Sigmoid colon (tissue), 7 donors: ENCODE results near the gene TM2D3. TPM values are rescaled to one million over a fixed set of nuclear protein-coding genes. Genes with fewer than 3 reads are reported as not detected.
A peak's percentile ranks its signal among the peaks of the same experiment; 100 is the strongest.

Experiments used
- DNase-seq: peaks from one replicate; pipeline ENCODE4 v3.0.0-alpha.2; 2019
- H3K27ac ChIP-seq, 4 donors: fragments of 200-600 bp; sonication (generic); one replicate each; pipeline ENCODE4 v1.5.1; 2016 to 2019; ENCODE audit warnings: mild to moderate bottlenecking in 1 of 4
- H3K27me3 ChIP-seq, 3 donors: fragments of 200-600 bp; sonication (generic); one replicate each; pipeline ENCODE4 v1.5.1; 2019; ENCODE audit warnings: mild to moderate bottlenecking in 1 of 3
- H3K36me3 ChIP-seq, 4 donors: fragments of 200-600 bp; sonication (generic); one replicate each; pipeline ENCODE4 v1.5.1; 2016 to 2019
- H3K4me1 ChIP-seq, 4 donors: fragments of 200-600 bp; sonication (generic); one replicate each; pipeline ENCODE4 v1.5.1; 2017 to 2019
- H3K4me3 ChIP-seq, 4 donors: fragments of 200-600 bp; sonication (generic); one replicate each; pipeline ENCODE4 v1.5.1; 2017 to 2019; ENCODE audit warnings: mild to moderate bottlenecking in 2 of 4, moderate library complexity in 1 of 4
- H3K9me3 ChIP-seq, 4 donors: fragments of 200-600 bp in 3 of 4; sonication (generic) in 3 of 4; one replicate each; pipeline versions ENCODE4 v1.5.1 to v1.6.1; 2013 to 2019
- EP300 ChIP-seq, 4 donors: sonication (generic); formaldehyde crosslinking; IDR thresholded peaks; one replicate each; pipeline ENCODE4 v1.6.1; 2017; ENCODE audit warnings: antibody characterized with exemption in 4 of 4
- POLR2A ChIP-seq, 2 donors: fragments of 450-650 bp; IDR thresholded peaks; one replicate each; pipeline ENCODE4 v1.6.1; 2016; ENCODE audit warnings: antibody characterized with exemption in 2 of 2, mild to moderate bottlenecking in 2 of 2, moderate library complexity in 2 of 2
- POLR2AphosphoS5 ChIP-seq, 4 donors: sonication (generic); formaldehyde crosslinking; IDR thresholded peaks; one replicate each; pipeline ENCODE4 v1.6.1; 2017; ENCODE audit warnings: antibody characterized with exemption in 4 of 4
- WGBS, 2 donors: extraction: QIAGEN DNeasy Blood & Tissue Kit; methylation state at CpG; one replicate each; pipeline ENCODE4 v1.1.7; 2013; 5-methylcytosine and 5-hydroxymethylcytosine counted together
- intact Hi-C: fragments of 100-400 bp; cut with DNase I; formaldehyde crosslinking; loops from one replicate; pipeline ENCODE4 v1.15.1; 2023
- polyA plus RNA-seq, 3 donors: library from polyadenylated mRNA; stranded (reverse); fragments of 200-250 nt; gene quantifications; one replicate each; pipeline ENCODE4 v1.2.3, GENCODE V29; 2013
- total RNA-seq, 4 donors: library from RNA; depleted of rRNA; stranded (reverse); fragments of >200 nt; gene quantifications; one replicate each; pipeline ENCODE4 v1.1.0, GENCODE V29; 2016
- TF ChIP-seq, protein P1 (sequence below), 4 experiments: fragments of 450-650 bp in 3 of 4; fragments of 200-600 bp in 1 of 4; IDR thresholded peaks; one replicate each; pipeline ENCODE4 v1.5.1; 2016 to 2019; ENCODE audit warnings: antibody characterized with exemption in 4 of 4, mild to moderate bottlenecking in 3 of 4, moderate library complexity in 2 of 4
- donor health status: healthy with polysubstance abuse.
- donor health status: Bipolar disorder and iron deficiency.
- donor health status: healthy.

Gene TM2D3
- total and polyA plus RNA-seq, 7 donors = 17.1 to 61.4 (median 49.3) TPM

DNA sequence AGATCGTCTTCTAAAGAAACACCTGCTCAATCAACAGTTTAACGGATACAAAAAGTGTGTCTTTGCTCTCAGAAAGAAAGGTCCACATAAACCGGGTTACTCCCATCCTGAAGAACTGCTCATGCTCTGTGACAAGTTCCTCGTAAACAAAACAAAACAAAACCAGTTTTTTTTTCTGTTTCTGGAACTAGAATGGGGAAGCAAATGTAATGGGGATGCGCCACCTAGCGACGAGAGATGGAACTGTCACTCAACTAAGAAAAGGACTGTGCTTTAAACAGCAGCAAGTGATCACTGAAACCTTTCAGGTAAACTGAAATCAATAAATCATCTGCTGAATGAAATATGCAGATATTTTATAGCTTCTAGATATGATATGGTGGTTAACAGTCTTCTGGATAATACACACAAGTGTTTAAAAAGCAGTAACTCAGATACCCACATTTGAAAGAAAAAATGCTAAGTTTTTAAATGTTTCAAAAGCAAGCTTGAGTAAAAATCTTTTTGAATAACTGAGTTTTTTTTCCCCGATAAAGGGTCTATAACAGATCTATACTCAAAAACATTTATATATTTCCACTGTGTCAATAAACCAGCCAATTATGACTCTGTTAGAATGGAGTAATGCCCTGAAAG is 10.9 kb downstream of the TM2D3 start:
- no peaks in the 10 kb centered on the region for H3K27me3 ChIP-seq
- peak; percentile 77 for DNase-seq
- no peaks in the 10 kb centered on the region for H3K9me3 ChIP-seq
- H3K4me3 ChIP-seq = no peak overlapping the region
- WGBS, 2 donors = 18 to 23% methylated on average over 8 of the region's 8 CpGs
- peak overlapping the region in 3 of 4 donors; percentile 27 to 40 (median 29) for H3K27ac ChIP-seq
- intact Hi-C loops = loop anchor here (5.0 to 10.0 kb wide), 2 partner anchors 99 to 136 kb away; no protein-coding TSS in a partner anchor
- H3K36me3 ChIP-seq = peaks cover 14 to 63% (median 21%) of the 10 kb centered on the region in 4 donors
- peaks cover 0 to 11% (median 5%) of the 10 kb centered on the region in 4 donors for H3K4me1 ChIP-seq
- TF ChIP-seq EP300 (IDR thresholded peaks at IDR 0.05) = no peak
- TF ChIP-seq, protein P1, sequence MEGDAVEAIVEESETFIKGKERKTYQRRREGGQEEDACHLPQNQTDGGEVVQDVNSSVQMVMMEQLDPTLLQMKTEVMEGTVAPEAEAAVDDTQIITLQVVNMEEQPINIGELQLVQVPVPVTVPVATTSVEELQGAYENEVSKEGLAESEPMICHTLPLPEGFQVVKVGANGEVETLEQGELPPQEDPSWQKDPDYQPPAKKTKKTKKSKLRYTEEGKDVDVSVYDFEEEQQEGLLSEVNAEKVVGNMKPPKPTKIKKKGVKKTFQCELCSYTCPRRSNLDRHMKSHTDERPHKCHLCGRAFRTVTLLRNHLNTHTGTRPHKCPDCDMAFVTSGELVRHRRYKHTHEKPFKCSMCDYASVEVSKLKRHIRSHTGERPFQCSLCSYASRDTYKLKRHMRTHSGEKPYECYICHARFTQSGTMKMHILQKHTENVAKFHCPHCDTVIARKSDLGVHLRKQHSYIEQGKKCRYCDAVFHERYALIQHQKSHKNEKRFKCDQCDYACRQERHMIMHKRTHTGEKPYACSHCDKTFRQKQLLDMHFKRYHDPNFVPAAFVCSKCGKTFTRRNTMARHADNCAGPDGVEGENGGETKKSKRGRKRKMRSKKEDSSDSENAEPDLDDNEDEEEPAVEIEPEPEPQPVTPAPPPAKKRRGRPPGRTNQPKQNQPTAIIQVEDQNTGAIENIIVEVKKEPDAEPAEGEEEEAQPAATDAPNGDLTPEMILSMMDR (IDR thresholded peaks at IDR 0.05) = peak; percentile 87 to 93 (median 88)
- peak in 1 of 4 donors; percentile 26 for TF ChIP-seq POLR2AphosphoS5 (IDR thresholded peaks at IDR 0.05)
- TF ChIP-seq POLR2A (IDR thresholded peaks at IDR 0.05) = no peak

DNA sequence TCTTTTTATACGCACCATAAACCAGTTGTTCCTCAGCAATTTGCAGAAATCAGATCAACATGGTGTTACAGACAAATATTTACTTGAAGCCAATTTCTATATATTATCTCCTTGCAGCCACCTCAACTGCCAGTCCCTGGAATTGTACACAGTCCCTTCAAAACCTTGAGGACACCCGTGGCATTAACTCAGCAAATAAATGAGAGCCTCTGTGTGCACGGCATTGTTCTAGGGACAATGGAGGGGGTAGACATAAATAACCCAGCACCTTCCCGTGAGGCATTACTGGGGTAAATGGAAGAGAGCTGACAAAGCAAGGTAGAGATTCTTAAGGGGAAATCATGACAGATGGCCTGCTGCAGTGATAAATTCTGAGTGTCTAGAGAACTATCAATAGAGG is 12.5 kb downstream of the TM2D3 start:
- DNase-seq = no peak
- peaks cover 0 to 11% (median 5%) of the 10 kb centered on the region in 4 donors for H3K4me1 ChIP-seq
- TF ChIP-seq, protein P1 (IDR thresholded peaks at IDR 0.05) = no peak
- H3K27me3 ChIP-seq = no peaks in the 10 kb centered on the region
- H3K27ac ChIP-seq = no peak overlapping the region
- intact Hi-C loops = loop anchor here (5.0 to 10.0 kb wide), 2 partner anchors 97 to 135 kb away; no protein-coding TSS in a partner anchor
- H3K9me3 ChIP-seq = no peaks in the 10 kb centered on the region
- H3K36me3 ChIP-seq = peaks cover 7 to 47% (median 11%) of the 10 kb centered on the region in 4 donors
- no peak overlapping the region for H3K4me3 ChIP-seq
- WGBS, 2 donors = 69 to 86% methylated on average over 4 of the region's 4 CpGs

DNA sequence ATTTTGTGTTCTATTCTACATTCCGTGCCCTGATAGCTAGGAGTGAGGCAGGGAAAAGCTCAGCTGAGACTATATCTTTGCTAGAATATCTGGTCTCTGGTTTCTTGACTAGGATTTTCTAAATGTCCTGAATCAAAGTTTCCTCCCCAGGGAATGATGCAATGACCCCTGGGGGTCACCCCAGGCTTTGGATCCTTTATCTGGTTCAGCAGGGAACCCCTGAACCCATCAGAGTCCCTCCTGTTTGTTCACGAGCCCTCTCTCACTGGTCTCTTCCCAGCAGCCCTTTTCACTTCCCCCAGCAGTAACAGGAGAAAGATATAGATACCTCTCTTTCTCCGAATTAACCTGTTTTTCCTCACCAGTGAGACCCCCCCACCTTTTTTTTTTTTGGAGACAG is 14.3 kb downstream of the TM2D3 start:
- DNase-seq = no peak
- H3K9me3 ChIP-seq = no peaks in the 10 kb centered on the region
- no peak for TF ChIP-seq EP300 (IDR thresholded peaks at IDR 0.05)
- peaks cover 0 to 11% (median 5%) of the 10 kb centered on the region in 4 donors for H3K4me1 ChIP-seq
- no peak overlapping the region for H3K4me3 ChIP-seq
- no peak overlapping the region for H3K27ac ChIP-seq
- 41 to 79% methylated on average over 3 of the region's 3 CpGs for WGBS, 2 donors
- H3K27me3 ChIP-seq = no peaks in the 10 kb centered on the region
- intact Hi-C loops = no loop called here
- peaks cover 0 to 35% (median 0%) of the 10 kb centered on the region in 4 donors for H3K36me3 ChIP-seq

DNA sequence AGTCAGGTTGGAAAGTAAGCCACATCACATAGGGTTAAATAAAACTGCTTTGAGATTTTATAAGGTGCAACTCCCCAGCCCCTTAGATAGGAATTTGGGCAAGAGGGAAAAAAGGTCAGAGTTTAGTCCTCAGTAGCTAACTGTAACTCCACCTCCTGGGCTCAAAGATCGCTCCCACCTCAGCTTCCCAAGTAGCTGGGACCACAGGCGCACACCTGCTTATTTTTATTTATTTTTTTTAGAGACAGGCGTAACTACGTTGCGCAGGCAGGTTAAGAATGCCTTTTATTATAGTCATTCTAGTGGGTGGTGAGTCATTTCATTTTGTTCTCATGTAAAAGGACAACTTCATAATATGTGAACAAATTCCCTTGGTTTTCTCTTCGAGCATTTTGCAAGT is 14.7 kb downstream of the TM2D3 start:
- intact Hi-C loops = no loop called here
- Histone ChIP-seq H3K27ac (no peak overlapping the region), H3K4me3 (no peak overlapping the region), H3K36me3 (peaks cover 0 to 35% (median 0%) of the 10 kb centered on the region in 4 donors), H3K4me1 (peaks cover 0 to 11% (median 5%) of the 10 kb centered on the region in 4 donors), H3K27me3 (no peaks in the 10 kb centered on the region), H3K9me3 (no peaks in the 10 kb centered on the region)
- TF ChIP-seq EP300 (IDR thresholded peaks at IDR 0.05) (no peak), POLR2AphosphoS5 (IDR thresholded peaks at IDR 0.05) (no peak), POLR2A (IDR thresholded peaks at IDR 0.05) (no peak)
- TF ChIP-seq, protein P1 (IDR thresholded peaks at IDR 0.05) = no peak
- DNase-seq = no peak
- WGBS, 2 donors = 18 to 69% methylated on average over 6 of the region's 6 CpGs

DNA sequence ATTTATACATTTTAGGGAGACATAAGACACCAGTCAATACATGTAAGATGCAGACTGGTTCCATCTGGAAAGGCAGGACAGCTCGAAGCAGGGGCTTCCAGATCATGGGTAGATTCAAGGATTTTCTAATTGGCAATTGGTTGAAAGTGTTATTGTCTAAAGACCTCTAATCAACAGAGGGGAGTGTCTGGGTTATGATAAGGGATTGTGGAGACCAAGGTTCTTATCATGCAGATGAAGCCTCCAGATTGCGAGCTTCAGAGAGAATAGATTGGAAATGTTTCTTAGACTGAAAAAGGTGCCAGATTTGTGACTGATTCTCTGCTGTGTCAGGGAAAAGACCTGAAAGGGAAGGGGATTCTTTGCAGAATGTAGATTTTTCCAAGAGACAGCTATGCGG is 15.1 kb downstream of the TM2D3 start:
- TF ChIP-seq, protein P1 (IDR thresholded peaks at IDR 0.05) = no peak
- no peak for TF ChIP-seq EP300 (IDR thresholded peaks at IDR 0.05)
- TF ChIP-seq POLR2A (IDR thresholded peaks at IDR 0.05) = no peak
- TF ChIP-seq POLR2AphosphoS5 (IDR thresholded peaks at IDR 0.05) = no peak
- Histone ChIP-seq H3K36me3 (peaks cover 0 to 30% (median 0%) of the 10 kb centered on the region in 4 donors), H3K9me3 (no peaks in the 10 kb centered on the region), H3K4me3 (no peak overlapping the region), H3K27me3 (no peaks in the 10 kb centered on the region), H3K4me1 (peaks cover 0 to 11% (median 5%) of the 10 kb centered on the region in 4 donors), H3K27ac (no peak overlapping the region)
- WGBS, 2 donors = 41 to 75% methylated on average over 3 of the region's 3 CpGs
- DNase-seq = no peak
- intact Hi-C loops = no loop called here
